Left ventricle myocardium superior (tissue), 1 donor: ENCODE measurements around the gene SH3PXD2A. TPM values are rescaled to one million over a fixed set of nuclear protein-coding genes. Genes with fewer than 3 reads are reported as not detected.

ENCODE experiments used
- ATAC-seq: fragments of 200-7000 bp; cut with Tn5 transposase; one replicate; pipeline ENCODE4 v1.9.1; 2020; ENCODE audit warnings: mild to moderate bottlenecking, moderate library complexity
- DNase-seq: peaks from one replicate; pipeline ENCODE4 v3.0.0-alpha.2; 2020
- intact Hi-C: fragments of 100-400 bp; cut with micrococcal nuclease; formaldehyde crosslinking; loops from one replicate; pipeline ENCODE4 v1.11.0; 2022
- total RNA-seq: library from RNA; stranded (reverse); fragmentation: NEBNext Ultra II Directional; extraction: Animal tissue kit (Norgen Biotek cat#: 25700); gene quantifications from one replicate; pipeline ENCODE4 v1.2.1, GENCODE V29; 2021
- donor health status: DM: no; HTN: yes; CAD: no; lungs with severe emphysema.

SH3PXD2A gene
- total RNA-seq, 1 donor from 2014 or later, result 28.6 TPM

- no peak for ATAC-seq
- intact Hi-C loops, result no loop called here
- DNase-seq, result no peak
These were observed 295.6 kb downstream of the SH3PXD2A start for GRCh38 chr10:103559776-103560175.

GRCh38 chr10:103558911-103559310 lies 296.5 kb downstream of the SH3PXD2A start:
- no peak for ATAC-seq
- DNase-seq, result no peak
- intact Hi-C loops, result no loop called here

DNA sequence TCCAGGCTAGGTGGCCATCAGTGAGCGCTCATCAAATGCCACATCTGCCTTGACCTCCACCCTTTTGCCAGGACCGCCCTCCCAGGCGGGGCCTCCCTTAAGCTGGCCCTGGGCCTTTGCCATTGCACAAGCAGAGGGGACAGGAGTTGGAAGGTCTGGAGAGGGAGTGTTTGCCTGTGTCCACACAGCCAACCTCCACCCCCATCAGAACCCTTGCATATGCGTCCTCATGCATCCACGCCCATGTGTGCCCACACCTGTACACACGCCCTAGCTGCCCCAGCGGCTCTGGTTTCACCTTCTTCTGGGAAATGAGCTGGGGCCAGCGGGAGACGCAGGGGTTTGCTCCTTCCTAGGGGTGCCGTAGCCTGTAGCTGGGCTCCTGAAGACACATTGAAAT lies 297.9 kb downstream of the SH3PXD2A start:
- intact Hi-C loops, result no loop called here
- no peak for DNase-seq
- no peak for ATAC-seq

- intact Hi-C loops, result no loop called here
- DNase-seq (no peak), ATAC-seq (no peak)
These were observed 298.9 kb downstream of the SH3PXD2A start for GRCh38 chr10:103556383-103557007.

- intact Hi-C loops, result no loop called here
- no peak for ATAC-seq
- DNase-seq, result no peak
These were observed 299.7 kb downstream of the SH3PXD2A start for GRCh38 chr10:103555712-103556111.

DNA sequence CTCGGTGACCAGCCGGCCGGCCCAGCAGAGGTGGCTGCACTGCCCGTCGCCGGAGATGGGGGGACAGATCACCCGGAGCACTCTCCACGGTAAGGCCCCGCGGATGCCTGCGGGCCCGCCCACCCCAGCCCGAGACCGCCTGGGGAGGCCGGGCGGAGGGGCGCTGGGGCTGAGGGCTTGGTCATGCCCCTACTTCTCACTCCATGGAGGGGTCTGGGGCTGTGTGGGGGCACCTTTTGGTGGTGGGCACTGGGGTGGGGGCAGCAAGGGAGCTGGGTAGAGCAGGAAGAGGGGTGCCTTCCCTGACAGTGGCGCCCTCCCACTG lies 300.1 kb downstream of the SH3PXD2A start:
- DNase-seq (no peak), ATAC-seq (no peak)
- intact Hi-C loops, result no loop called here

- intact Hi-C loops, result no loop called here
- ATAC-seq (peak; percentile 77), DNase-seq (peak; percentile 64)
These were observed 300.7 kb downstream of the SH3PXD2A start for GRCh38 chr10:103554488-103555324.

DNA sequence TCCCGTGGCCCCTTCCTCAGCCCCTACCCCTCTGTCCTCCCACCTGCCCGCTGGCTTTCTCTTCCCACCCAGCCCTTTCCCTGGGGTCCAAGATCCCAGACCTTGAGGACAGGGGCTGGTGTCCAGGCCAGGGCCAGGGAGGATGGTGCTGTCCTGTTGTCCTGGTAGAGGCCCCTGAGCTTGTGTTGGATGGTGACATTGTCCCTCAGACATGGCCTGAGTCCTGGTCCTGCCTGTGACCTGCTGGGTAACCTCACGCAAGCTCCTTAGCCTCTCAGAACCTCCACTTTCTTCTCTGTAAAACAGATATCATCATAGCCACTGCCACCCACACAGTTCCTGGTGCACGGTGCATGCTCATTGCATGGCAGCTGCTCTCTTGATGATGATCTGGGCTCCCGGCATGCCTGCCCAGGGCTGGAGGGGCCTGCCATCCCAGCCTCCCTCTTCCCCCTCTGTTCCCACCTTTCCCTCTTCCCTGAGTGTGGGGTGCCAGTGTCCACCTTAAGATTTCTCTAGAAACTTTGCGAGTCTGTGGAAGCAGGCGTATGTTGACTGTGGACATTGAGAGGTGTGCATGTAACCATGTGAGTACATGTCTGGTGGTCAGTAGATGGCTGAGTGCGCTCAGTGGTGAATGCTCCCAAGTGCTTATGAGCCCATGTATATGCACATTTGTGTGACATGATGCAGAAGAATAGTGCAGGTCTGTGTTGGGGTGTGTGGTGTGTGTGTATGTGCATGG lies 301.5 kb downstream of the SH3PXD2A start:
- DNase-seq (no peak), ATAC-seq (no peak)
- intact Hi-C loops, result no loop called here

DNA sequence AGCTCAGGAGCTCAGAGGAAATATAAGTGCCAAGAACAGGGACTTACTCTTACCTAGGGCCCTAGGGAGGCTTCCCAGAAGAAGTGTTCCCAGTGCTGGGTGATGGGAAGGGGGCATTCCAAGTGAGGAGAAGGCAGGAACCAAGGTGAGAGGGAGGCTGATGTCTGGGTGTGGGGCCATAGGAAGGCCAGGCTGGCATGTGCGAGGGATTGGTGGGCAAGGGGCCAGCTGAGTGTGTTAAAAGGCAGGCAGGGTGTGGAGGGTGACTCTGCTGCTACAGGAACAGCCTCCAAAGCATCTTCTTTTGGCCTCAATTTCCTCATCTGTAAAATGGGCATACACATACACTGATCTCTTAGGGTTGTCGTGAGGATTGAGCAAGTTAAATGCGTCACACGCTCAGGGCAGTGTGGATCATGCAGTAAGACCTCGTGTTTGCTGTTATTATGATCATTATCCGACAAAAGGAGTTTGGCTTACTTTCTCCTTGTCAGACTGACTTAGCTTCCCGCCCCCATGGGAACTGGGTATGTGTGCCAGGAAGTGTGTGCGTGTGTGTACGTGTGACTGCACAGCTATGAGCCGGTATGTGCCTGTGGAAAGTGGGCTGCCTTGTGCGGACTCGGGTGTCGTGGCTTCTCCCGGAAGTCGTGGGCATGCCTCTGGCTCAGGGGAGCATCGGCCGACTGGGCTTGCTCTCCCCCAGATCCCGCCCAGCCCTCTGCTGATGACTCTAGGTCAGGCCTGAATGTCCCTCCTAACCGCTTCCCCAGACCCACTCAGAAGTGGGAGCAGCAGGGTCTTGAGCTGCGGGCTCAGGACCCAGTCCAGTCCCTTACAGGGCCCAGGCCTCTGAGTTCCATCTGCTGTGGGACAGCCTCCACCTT lies 302.3 kb downstream of the SH3PXD2A start:
- ATAC-seq (no peak), DNase-seq (no peak)
- intact Hi-C loops, result no loop called here

DNA sequence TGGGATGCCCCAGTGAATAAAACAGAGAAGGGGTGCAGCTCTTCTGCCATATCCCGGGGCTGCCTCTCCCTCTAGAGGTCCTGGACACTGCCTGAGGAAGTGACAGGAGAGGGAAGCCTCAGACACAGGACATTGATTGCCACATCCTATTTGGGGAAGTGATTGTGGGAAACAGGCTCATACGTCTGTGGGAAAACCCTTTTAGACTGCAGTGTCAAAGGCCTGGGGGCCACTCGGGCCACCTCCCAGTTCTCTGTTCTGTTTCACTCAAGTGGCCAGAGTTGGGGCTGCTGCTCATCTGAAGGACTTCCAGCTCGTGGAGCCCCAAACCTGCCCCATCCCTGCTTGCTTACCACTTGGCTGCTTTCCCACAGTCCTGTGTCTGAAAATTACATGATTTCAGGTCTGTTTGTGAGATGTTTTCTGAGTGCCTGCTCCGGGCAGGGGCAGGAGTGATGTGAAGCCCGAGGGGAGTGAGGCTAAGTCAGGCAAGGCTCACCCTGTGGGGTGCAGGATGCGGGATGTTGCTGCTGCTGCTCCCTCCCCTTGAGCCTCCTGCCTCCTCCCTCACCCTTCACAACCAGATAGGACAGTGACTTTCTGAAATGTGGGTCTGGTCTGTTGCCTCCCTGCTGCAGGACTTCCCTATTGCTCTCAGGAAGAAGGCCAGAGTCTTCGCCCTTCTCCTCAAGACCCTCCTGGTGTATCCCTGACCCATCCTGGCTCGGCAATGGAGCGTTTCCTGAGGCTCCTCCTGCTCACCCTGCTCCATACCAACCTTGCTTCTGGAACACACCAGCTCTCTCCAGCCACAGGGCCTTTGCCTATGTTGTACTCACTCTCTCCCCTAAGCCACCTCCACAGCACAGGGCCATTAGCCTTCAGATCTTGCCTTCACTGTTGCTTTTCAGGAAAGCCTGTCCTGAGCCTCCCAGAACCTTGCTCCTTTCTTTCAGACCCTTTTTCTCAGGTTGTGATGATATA lies 303.5 kb downstream of the SH3PXD2A start:
- ATAC-seq, result peak; percentile 32
- intact Hi-C loops, result no loop called here
- DNase-seq, result no peak

GRCh38 chr10:103550229-103550628 lies 305.1 kb downstream of the SH3PXD2A start:
- DNase-seq (no peak), ATAC-seq (no peak)
- intact Hi-C loops, result no loop called here

DNA sequence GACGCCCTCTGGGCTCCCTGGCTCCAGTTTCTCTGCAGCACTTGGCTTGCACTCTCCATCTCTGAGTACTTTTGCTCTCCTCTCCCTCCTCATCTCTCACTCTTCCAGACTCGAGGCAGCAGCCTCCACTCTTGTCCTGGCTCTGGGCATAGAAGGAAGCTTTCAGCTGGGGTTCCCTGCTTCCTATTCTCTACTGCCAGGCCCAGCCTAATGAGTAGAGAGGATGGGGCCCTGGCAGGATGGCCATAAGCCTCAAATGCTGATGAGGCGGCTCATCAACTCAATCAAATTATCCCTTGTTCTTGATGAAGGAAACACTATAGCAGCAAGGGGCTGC lies 306.1 kb downstream of the SH3PXD2A start:
- ATAC-seq, result no peak
- DNase-seq, result no peak
- intact Hi-C loops, result no loop called here

DNA sequence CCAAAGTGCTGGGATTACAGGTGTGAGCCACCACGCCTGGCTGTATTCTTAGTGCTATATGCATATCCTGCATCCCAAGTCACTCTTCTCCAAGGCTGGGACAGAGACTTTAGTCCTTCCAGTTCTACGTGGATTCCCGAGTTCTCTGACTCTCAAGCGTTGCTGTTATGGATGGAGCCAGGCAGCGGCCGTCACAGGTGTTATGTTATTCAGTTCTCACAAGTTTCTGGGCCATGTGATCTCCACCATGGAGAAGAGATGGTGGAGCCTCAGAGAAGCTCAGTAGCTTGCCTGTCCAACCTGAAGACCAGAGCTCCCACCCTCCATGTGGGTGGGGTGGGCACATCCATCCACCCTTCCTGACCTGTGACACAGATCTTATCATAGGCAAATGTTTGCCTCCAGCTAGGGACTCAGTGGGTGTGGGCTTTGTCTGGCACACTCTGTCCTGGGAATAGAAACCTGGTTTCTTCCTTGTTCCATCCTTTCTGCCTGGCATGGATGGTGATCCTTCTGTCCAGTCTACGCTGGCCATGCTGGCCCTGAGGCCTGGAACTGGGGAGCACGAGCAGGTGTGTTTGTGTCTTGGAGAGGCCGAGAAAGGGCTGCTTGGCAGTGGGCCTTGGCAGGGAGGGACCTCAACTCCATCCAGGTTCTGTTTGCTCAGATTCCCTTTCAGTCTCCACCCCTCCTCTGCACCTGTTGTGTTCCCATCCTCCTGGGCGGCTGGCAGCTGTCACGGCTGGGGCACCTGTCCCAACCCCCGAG lies 306.6 kb downstream of the SH3PXD2A start:
- no peak for DNase-seq
- no peak for ATAC-seq
- intact Hi-C loops, result no loop called here

- intact Hi-C loops, result no loop called here
- no peak for ATAC-seq
- no peak for DNase-seq
These were observed 307.4 kb downstream of the SH3PXD2A start for GRCh38 chr10:103548006-103548405.

- no peak for DNase-seq
- ATAC-seq, result no peak
- intact Hi-C loops, result no loop called here
These were observed 307.9 kb downstream of the SH3PXD2A start for GRCh38 chr10:103547391-103547946.

GRCh38 chr10:103546401-103546800 lies 309.0 kb downstream of the SH3PXD2A start:
- DNase-seq (no peak), ATAC-seq (no peak)
- intact Hi-C loops, result no loop called here

GRCh38 chr10:103545771-103546281 lies 309.6 kb downstream of the SH3PXD2A start:
- DNase-seq (no peak), ATAC-seq (no peak)
- intact Hi-C loops, result no loop called here
